Subcutaneous adipose tissue (tissue), 4 donors: ENCODE measurements around the gene PCNX2. TPM values are rescaled to one million over a fixed set of nuclear protein-coding genes. Genes with fewer than 3 reads are reported as not detected.

Source experiments
- total RNA-seq, 4 donors: library from RNA; depleted of rRNA; stranded (reverse); fragments of >200 nt; gene quantifications; one replicate each; pipeline ENCODE4 v1.1.0, GENCODE V29; 2016
- TF ChIP-seq, protein P1 (sequence below): fragments of 450-650 bp; IDR thresholded peaks from one replicate; pipeline ENCODE4 v1.5.1; 2016; ENCODE audit warnings: low read depth, mild to moderate bottlenecking, control low read depth, antibody characterized with exemption, moderate library complexity

PCNX2 gene
- total RNA-seq, 4 donors from 2014 or later = 13.0 to 33.1 (median 18.4) TPM

DNA sequence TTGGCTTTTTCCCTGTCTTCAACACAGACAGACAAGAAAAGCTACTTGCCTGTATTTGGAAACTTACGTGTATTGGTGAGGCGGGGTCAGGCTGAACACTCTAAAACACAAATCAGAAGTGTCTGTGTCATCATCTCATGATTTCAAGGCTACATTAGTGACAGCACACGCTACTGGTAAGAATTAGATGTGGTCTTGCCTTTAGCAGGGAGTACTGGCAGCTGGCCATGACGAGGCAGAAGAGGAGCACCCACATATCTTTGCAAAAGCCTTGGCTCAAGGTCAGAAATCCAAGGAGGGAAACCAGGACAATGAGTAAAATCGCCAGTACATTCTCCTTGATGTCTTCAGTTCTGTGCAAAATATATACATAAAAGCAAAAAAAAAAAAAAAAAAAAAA, 77.7 kb downstream of the PCNX2 start:
- TF ChIP-seq, protein P1, sequence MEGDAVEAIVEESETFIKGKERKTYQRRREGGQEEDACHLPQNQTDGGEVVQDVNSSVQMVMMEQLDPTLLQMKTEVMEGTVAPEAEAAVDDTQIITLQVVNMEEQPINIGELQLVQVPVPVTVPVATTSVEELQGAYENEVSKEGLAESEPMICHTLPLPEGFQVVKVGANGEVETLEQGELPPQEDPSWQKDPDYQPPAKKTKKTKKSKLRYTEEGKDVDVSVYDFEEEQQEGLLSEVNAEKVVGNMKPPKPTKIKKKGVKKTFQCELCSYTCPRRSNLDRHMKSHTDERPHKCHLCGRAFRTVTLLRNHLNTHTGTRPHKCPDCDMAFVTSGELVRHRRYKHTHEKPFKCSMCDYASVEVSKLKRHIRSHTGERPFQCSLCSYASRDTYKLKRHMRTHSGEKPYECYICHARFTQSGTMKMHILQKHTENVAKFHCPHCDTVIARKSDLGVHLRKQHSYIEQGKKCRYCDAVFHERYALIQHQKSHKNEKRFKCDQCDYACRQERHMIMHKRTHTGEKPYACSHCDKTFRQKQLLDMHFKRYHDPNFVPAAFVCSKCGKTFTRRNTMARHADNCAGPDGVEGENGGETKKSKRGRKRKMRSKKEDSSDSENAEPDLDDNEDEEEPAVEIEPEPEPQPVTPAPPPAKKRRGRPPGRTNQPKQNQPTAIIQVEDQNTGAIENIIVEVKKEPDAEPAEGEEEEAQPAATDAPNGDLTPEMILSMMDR = no peak

DNA sequence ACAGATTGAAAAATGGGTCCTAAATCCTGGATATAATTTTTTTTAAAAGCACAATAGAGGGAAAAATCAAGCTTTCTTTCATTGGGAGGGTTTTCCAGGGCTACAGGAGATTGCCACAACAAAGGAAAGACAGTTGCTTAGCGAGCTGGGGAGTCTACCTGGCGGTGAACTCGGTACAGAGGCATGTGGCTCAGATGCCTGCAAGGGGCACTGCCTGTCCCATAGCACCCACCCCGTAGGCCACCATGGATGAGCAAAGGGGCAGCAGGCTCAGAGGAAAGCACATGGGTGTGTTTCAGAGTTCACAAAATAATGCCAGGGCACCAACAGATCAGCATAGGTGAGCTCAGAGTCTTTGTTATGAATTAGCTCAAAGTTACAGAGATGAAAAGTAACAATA, 79.5 kb downstream of the PCNX2 start:
- TF ChIP-seq, protein P1 = no peak

DNA sequence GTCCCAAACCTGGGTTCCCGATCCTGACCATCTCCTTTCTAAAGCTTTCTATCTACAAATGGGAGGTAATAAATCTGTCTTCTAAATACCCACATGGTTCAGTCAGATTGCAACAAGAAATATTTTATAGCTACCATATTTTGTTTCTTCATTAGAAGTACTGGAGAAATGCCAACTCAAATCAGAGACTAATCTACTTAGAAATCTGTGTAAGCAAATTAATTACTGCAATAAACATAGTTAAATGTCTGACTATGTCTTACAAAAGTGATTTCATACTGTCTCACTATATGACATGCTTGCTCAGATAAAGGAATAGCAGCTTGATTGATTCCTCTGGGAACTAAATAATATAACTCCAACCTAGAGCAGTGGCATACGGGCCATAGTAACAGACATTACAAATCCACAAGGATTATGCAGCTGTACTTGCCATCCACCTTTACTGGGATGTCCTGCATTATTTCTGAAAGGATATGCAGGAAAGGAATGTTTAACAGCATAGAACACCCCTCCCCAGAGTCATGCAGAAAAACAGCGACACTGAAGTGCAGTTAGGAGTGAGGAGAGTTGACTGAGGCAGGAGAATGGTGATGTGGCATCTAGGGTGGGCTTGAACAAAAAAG, 80.3 kb downstream of the PCNX2 start:
- TF ChIP-seq, protein P1 = no peak

DNA sequence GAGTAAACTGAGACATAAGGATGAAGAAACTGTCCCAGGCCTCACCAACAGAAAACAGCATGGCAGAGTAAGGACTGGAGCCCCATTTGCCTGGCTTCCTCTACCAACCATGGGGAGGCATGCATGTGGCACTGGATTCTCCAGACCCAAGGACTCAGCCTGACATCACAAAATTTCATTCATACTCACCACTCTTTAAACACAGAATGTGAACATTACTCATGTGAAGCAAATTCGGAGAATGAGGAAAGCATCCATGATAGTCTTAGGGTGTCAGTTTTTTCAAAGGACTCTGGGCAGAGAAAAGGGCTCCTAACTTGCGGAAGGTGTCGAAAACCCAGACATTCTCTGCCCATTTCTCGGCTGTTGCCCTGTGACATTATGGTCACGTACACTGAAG, 83.9 kb downstream of the PCNX2 start:
- TF ChIP-seq, protein P1 = no peak

DNA sequence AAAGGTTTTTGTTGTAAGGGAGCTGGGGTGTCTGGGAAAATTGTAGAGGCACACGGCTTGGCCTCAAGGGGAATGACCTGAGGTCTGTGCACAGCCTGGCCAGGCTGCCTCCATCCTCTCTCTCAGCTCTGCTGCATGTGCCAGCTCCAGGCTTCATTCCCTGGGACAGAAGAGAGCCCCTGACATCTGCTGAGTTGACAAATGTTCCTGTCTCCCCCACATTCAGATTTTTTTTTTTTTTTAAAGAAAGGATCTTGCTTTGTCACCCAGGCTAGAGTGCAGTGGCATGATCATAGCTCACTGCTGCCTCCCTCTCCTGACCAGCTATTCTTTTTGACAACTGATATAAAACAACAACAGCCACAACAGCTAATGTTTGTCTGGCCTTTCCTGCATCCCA, 84.4 kb downstream of the PCNX2 start:
- TF ChIP-seq, protein P1 = no peak

DNA sequence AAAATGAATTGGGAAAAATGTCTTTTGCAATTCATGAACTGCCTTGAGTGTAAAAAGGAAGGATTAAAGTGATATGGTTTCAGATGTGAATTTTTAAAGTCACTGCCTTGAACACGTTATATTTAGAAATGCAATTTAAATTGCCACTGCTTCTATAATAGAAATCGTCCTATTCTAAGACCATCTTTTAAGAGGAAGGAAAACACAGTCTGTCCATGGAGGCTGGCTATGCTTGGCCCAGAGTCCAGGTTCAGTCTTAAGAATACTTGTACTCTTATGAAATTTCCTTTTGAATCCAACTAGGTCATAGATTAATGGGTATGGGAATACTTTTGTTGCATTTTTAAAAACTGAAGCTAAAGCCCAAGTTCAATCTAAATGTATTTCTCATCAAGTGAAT, 86.0 kb downstream of the PCNX2 start:
- TF ChIP-seq, protein P1 = no peak

DNA sequence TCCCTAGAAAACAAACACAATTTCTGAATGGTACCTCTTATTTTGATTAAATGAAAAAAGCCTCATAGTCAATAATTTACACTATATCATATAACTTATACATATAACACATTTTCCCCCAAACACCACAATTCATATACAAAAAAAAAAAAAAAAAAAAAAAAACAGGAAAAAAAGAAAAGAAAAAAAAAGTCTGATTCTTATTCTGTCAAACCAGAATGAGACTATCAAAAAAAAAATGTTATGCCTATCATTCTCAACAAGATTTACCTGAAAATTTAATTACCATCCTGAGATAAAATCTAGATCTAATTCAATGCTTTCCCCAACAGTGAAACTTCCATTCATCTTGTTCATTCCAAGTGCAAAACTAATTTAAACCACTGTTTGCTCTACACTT, 86.8 kb downstream of the PCNX2 start:
- TF ChIP-seq, protein P1 = no peak
